K562 (cell line): ENCODE results near the gene GZMM. TPM values are rescaled to one million over a fixed set of nuclear protein-coding genes. Genes with fewer than 3 reads are reported as not detected.

Experiments used
- ARID2 ChIP-seq: fragments of 450-650 bp; IDR thresholded peaks from 2 replicates; pipeline ENCODE4 v1.6.1; 2017; ENCODE audit warnings: antibody characterized with exemption, mild to moderate bottlenecking
- BRD4 ChIP-seq: fragments of 200-600 bp; sonication (generic); IDR thresholded peaks from 2 replicates; pipeline ENCODE4 v1.6.1; 2017; ENCODE audit warnings: inconsistent platforms
- CEBPG ChIP-seq, 3 experiments: fragments of 200-800 bp in 1 of 3; sonication (Bioruptor generic) in 1 of 3; sonication (generic) in 1 of 3; formaldehyde crosslinking in 1 of 3; IDR thresholded peaks in 2 of 3; conservative IDR thresholded peaks in 1 of 3; 2 replicates each; pipeline versions ENCODE4 v1.6.1 to v1.8.0; 2016 to 2022; ENCODE audit warnings: missing compliant biosample characterization in 2 of 3, missing genetic modification characterization in 2 of 3, mild to moderate bottlenecking in 1 of 3, missing genetic modification reagents in 1 of 3
- HOXB6 ChIP-seq: fragments of 250-450 bp; sonication (Bioruptor Pico); IDR thresholded peaks from 2 replicates; pipeline ENCODE4 v1.5.1; 2022; ENCODE audit warnings: mild to moderate bottlenecking, borderline replicate concordance
- JUN ChIP-seq, 2 experiments: sonication (generic) in 1 of 2; formaldehyde crosslinking in 1 of 2; IDR thresholded peaks; 2 replicates each; pipeline versions ENCODE4 v1.6.1 to v1.8.0; 2012 to 2022; ENCODE audit warnings: borderline replicate concordance in 2 of 2, mild to moderate bottlenecking in 2 of 2, improper control_type of control experiment in 1 of 2, low read depth in 1 of 2, low read length in 1 of 2, missing genetic modification reagents in 1 of 2
- MAFG ChIP-seq: fragments of 450-650 bp; conservative IDR thresholded peaks from 2 replicates; pipeline ENCODE4 v1.6.1; 2016; ENCODE audit warnings: missing genetic modification characterization, missing compliant biosample characterization
- MBD2 ChIP-seq: sonication (generic); IDR thresholded peaks from 2 replicates; pipeline ENCODE4 v1.6.1; 2016; ENCODE audit warnings: low read depth, borderline replicate concordance
- MYC ChIP-seq, 2 experiments: fragments of 250-450 bp in 1 of 2; sonication (Bioruptor Pico) in 1 of 2; IDR thresholded peaks; 2 replicates each; pipeline versions ENCODE4 v1.5.1 to v1.6.1; 2012 to 2021; ENCODE audit warnings: low read depth in 2 of 2, borderline replicate concordance in 1 of 2, improper control_type of control experiment in 1 of 2, low read length in 1 of 2, mild to moderate bottlenecking in 1 of 2, moderate library complexity in 1 of 2
- NUFIP1 ChIP-seq: fragments of 450-650 bp; IDR thresholded peaks from 2 replicates; pipeline ENCODE4 v1.6.1; 2018; ENCODE audit not compliant: partially characterized antibody
- SRF ChIP-seq, 2 experiments: fragments of 250-450, 450-650 bp in 1 of 2; sonication (Bioruptor Pico) in 1 of 2; sonication (generic) in 1 of 2; formaldehyde crosslinking; IDR thresholded peaks; 2 replicates each; pipeline versions ENCODE4 v1.5.0 to v1.5.1; 2020 to 2022; ENCODE audit warnings: mild to moderate bottlenecking in 1 of 2, missing genetic modification reagents in 1 of 2
- ZKSCAN1 ChIP-seq: fragments of 150-350 bp; IDR thresholded peaks from 2 replicates; pipeline ENCODE4 v1.6.1; 2016; ENCODE audit warnings: low read depth, low read length
- ZMIZ1 ChIP-seq, 2 experiments: fragments of 150-350 bp in 1 of 2; IDR thresholded peaks; 2 replicates each; pipeline ENCODE4 v1.6.1; 2012 to 2016; ENCODE audit warnings: low read depth in 2 of 2, low read length in 2 of 2, mild to moderate bottlenecking in 1 of 2, moderate library complexity in 1 of 2
- ZNF239 ChIP-seq: fragments of 250-450 bp; sonication (Bioruptor Pico); IDR thresholded peaks from 2 replicates; pipeline ENCODE4 v1.4.0; 2020; ENCODE audit warnings: mild to moderate bottlenecking
- ZNF24 ChIP-seq: fragments of 450-650 bp; IDR thresholded peaks from 2 replicates; pipeline ENCODE4 v1.6.1; 2016
- ZNF57 ChIP-seq: fragments of 450-650 bp; formaldehyde crosslinking; IDR thresholded peaks from 2 replicates; pipeline ENCODE4 v1.4.0; 2020; ENCODE audit warnings: mild to moderate bottlenecking, moderate library complexity
- ZNF79 ChIP-seq: fragments of 250-450 bp; sonication (Bioruptor Pico); IDR thresholded peaks from 2 replicates; pipeline ENCODE4 v1.4.0; 2020; ENCODE audit warnings: low read depth, mild to moderate bottlenecking, moderate library complexity
- polyA plus RNA-seq, 8 experiments: library from polyadenylated mRNA; depleted of rRNA in 4 of 8; stranded (reverse) in 5 of 8; unstranded in 3 of 8; fragments of >200 nt; fragmentation: Nextera tagmentation in 2 of 8; fragmentation: Illumina TruSeq in 1 of 8; extraction: Ambion mirVana in 2 of 8; extraction: Trizol in 1 of 8; gene quantifications; 2 replicates each; pipeline versions ENCODE4 v1.2.1 to v1.2.3, GENCODE V29; 2011 to 2014; ENCODE audit warnings: inconsistent platforms in 1 of 8, missing spikeins in 1 of 8
- total RNA-seq, 7 experiments: library from RNA; depleted of rRNA in 6 of 7; stranded (reverse); fragments of >200 nt in 6 of 7; fragmentation: Illumina TruSeq in 2 of 7; extraction: Trizol in 2 of 7; gene quantifications; 2 replicates each; pipeline versions ENCODE4 v1.2.1 to v1.2.3, GENCODE V29; 2011 to 2021; ENCODE audit warnings: low replicate concordance in 1 of 7
- TF ChIP-seq, protein P1 (sequence below), 2 experiments: fragments of 450-650 bp in 1 of 2; IDR thresholded peaks; 2 replicates each; pipeline ENCODE4 v1.6.1; 2011 to 2017; ENCODE audit warnings: low read depth in 2 of 2, antibody characterized with exemption in 1 of 2, borderline replicate concordance in 1 of 2, low read length in 1 of 2, mild to moderate bottlenecking in 1 of 2, mixed read lengths in 1 of 2; ENCODE audit not compliant: control insufficient read depth in 1 of 2
- TF ChIP-seq, protein P2 (sequence below), 2 experiments: fragments of 450-650 bp in 1 of 2; sonication (generic) in 1 of 2; formaldehyde crosslinking in 1 of 2; IDR thresholded peaks in 1 of 2; conservative IDR thresholded peaks in 1 of 2; 2 replicates each; pipeline versions ENCODE4 v1.6.1 to v1.8.1; 2016 to 2023; ENCODE audit warnings: mild to moderate bottlenecking in 2 of 2, moderate library complexity in 2 of 2, inconsistent platforms in 1 of 2, missing genetic modification reagents in 1 of 2

The GZMM gene
- total and polyA plus RNA-seq, 9 of the 15 experiments (the other 6 are each of a cell fraction or from before 2014, with no cell fraction given), result 0.08 to 2.6 (median 0.70) TPM; not detected in 2

DNA sequence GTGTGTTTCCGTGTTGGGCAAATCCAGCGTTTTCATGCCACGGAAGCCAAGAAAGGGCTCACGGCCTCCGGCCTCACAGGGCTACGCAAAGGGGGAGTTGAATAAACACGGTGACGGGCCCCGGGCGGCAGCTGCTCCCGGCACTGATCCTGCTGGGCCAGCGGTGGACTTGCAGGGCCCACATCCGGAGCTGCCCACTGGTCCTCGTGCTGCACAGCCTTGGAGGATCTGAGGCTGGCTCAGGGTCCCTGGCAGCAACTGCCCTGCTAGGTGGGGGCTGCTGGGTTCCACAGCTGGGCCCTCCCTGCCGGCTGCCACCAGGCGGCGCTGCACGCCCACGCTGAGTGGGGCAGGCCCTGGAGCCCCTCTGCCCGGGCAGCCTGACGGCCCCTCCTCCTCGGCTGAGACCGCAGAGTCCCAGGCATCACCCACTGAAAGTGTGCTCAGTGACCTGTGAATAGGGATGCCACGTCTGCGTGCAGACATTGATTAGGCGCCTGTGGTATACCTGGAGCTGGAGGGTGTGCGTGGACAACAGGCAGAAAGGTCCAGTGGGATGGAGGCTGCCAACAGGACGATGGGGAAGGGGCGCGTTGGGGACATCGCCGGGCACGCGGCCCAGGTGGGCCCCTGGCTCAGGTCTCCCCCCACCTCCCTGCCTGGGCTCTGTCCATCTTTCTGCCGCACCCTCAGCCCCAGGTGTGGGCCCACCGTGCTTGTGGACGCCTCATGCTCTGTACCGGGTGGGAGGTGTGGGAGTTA, 40.6 kb downstream of the GZMM start (continued):
- TF ChIP-seq, protein P1, sequence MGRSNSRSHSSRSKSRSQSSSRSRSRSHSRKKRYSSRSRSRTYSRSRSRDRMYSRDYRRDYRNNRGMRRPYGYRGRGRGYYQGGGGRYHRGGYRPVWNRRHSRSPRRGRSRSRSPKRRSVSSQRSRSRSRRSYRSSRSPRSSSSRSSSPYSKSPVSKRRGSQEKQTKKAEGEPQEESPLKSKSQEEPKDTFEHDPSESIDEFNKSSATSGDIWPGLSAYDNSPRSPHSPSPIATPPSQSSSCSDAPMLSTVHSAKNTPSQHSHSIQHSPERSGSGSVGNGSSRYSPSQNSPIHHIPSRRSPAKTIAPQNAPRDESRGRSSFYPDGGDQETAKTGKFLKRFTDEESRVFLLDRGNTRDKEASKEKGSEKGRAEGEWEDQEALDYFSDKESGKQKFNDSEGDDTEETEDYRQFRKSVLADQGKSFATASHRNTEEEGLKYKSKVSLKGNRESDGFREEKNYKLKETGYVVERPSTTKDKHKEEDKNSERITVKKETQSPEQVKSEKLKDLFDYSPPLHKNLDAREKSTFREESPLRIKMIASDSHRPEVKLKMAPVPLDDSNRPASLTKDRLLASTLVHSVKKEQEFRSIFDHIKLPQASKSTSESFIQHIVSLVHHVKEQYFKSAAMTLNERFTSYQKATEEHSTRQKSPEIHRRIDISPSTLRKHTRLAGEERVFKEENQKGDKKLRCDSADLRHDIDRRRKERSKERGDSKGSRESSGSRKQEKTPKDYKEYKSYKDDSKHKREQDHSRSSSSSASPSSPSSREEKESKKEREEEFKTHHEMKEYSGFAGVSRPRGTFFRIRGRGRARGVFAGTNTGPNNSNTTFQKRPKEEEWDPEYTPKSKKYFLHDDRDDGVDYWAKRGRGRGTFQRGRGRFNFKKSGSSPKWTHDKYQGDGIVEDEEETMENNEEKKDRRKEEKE (IDR thresholded peaks at IDR 0.05; ENCODE audit: borderline replicate concordance in 1 of 2, control insufficient read depth in 1 of 2, low read depth in 2 of 2, low read length in 1 of 2), result no peak
- TF ChIP-seq, protein P2, sequence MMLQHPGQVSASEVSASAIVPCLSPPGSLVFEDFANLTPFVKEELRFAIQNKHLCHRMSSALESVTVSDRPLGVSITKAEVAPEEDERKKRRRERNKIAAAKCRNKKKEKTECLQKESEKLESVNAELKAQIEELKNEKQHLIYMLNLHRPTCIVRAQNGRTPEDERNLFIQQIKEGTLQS (IDR thresholded peaks at IDR 0.05), result no peak
- TF ChIP-seq, protein P2 (CRISPR knock-in tag; conservative IDR thresholded peaks at IDR 0.05), result no peak
- TF ChIP-seq NUFIP1 (no peak), ARID2 (no peak), CEBPG (CRISPR knock-in tag; IDR thresholded peaks at IDR 0.05) (no peak), CEBPG (tag; conservative IDR thresholded peaks at IDR 0.05 in 1 of 2, IDR thresholded peaks at IDR 0.05 in 1 of 2) (no peak), MYC (IDR thresholded peaks at IDR 0.05; ENCODE audit: low read depth, low read length) (0 out of 2 replicates have a peak, but pooled peaks have one; percentile 16), MYC (CRISPR knock-in tag; IDR thresholded peaks at IDR 0.05; ENCODE audit: borderline replicate concordance, low read depth) (no peak), ZMIZ1 (IDR thresholded peaks at IDR 0.05; ENCODE audit: low read depth in 2 of 2, low read length in 2 of 2) (no peak), HOXB6 (CRISPR knock-in tag) (no peak), ZNF57 (CRISPR knock-in tag) (no peak), ZNF239 (CRISPR knock-in tag) (no peak), SRF (CRISPR knock-in tag; IDR thresholded peaks at IDR 0.05) (no peak), ZNF79 (CRISPR knock-in tag) (no peak), BRD4 (no peak), MAFG (no peak), ZNF24 (no peak), MBD2 (0 out of 2 replicates have a peak, but pooled peaks have one; percentile 10), JUN (IDR thresholded peaks at IDR 0.05; ENCODE audit: borderline replicate concordance, low read depth, low read length) (no peak), JUN (CRISPR knock-in tag; IDR thresholded peaks at IDR 0.05; ENCODE audit: borderline replicate concordance) (no peak), ZKSCAN1 (peak; percentile 19; the same call in 1 of the 2 replicates)
